Inflammatory macrophage treated with lipopolysaccharide for 4 hours (primary cell): ENCODE results near the gene DAP.
"Not testable (repeated sequence)": the region's sequence is repeated elsewhere in the genome, so short reads cannot be mapped to it uniquely, and the experiment has no call there.

Source experiments
- DNase-seq: peaks from one replicate; pipeline ENCODE4 v3.0.0-alpha.2; 2020

Gene DAP, protein sequence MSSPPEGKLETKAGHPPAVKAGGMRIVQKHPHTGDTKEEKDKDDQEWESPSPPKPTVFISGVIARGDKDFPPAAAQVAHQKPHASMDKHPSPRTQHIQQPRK

DNA sequence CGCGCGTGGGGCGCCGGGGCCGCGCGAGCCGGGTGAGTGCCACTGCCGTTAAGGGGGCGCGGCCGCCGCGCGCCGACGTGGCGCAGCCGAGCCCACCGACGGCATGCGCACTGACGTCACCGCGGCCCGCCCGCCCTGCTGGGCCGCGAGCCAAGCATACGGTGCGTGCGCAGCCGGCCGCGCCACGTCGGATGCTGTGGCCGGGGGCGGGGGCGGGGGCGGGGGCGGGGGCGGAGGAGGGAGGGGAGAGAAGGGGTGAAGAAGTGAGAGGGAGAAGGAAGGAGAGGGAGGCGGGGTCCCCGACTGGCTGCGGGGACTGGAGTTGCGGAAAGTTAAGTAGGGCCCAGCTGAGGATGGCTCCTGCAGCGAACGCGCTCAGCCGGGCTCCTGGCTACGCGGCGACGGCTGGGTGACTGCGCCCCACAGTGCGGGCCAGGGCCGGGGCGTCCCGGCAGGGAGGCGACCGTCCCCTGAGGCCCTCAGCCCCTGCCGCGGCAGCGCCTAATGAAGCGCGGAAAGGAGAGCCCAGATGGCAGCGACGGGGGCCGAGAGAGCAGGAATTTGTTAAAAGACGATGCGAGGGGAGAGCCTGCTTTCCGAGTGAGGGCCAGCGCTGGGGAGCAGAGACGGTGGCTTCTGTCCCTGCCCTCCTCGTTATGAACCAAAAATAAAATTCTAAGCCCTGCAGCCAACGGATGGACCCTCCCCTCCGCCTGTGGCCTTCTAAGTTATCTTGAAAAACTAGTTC, at the start of gene DAP:
TSS of gene DAP (minus strand) at position 50 of the 748 bp plus-strand sequence. CDS start 166 bp downstream, outside the sequence.
- DNase-seq: peak; percentile 89

DNA sequence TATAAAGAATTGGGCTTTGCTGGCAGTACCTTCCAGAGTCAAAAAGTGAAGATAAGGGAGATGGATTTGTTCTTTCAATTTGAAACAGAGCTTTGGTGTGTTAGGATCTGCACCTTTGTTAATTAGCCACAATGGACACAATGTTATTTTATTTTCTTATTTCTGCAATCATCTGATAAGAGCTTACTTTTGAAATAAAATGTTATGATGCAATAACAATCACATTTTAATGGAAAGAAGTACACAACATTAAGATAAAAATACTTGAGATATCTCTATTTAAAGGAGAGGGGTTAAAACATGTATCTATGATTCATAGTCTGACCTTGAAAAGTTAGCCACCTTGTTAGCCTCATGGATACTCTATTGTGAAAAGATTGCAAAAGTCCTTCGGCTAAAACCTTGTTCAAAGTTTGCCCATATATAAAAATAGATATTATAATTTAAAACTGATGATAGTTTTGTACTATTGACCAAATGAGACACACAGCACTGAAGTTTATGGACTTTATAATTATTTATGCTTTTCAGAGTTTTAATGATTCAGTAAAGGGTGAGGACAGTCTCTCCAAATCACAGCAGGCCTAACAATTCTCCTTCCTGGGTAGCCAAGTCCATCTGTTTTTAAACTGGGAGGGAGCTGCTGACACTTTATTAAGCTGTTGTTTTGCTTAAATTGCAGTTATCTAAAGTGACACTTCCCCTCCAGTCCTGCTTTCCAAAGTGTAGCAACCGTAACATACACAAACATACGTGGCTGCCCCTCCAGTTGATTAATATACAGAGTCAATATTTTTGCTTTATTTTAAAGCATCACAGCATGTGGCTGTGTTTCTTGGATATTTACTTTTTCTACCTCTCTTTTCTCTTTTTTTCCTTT, 47.6 kb upstream of the DAP start:
- peak; percentile 21 for DNase-seq

DNA sequence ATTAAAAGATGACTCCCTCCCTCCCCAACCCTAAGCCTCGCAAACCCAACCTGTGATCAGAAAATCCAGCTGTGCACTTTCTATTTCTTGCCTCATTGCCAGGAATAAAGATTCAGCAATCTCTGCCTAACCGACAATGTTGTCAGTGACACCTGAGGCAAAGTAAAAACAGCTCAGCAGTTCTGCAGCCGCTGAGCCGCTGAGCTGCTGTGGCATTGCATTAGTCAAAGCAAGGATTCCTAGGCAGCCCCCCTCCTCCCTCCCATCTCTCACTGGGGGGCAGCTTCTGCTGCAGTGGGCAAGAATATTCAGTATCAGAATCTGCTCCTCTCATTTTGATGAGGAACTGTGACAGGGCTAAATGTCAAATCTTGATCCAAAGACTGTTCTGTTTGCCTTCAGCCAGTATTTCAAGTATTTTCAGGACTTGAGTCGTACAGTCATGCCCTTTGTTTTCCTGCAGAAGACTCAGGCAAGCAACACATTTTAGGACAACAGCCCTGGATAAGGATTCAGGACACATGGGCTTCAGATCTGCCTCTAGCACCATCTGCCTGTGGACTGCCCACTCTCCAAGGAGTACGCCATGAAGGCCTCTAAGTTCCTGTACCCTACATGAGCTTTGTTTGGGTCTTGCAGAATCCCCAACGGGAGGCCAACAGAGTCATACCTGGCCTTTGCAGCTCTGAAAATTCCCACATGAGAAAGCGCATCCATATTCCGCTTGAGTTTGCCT, 41.1 kb upstream of the DAP start:
- DNase-seq: no peak

DNA sequence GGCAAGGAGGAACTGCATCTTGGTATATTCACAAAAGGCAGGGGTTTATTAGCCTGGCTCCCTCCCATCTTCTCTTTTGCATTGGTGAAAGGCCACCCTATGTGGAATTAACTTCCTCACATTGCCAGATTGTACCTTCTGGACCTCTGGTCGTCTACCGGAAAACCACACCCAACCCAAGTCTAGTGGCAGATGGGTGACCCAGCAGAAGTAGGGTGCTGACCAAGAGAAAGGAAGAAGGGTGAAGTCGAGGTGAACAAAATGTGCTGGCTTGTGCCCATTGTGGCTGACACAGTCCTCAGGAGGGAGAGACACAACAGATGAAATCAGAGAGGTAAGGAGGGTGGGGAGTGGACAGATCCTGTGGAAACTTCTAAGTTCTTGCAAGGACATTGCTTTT, 39.8 kb upstream of the DAP start:
- DNase-seq: no peak

DNA sequence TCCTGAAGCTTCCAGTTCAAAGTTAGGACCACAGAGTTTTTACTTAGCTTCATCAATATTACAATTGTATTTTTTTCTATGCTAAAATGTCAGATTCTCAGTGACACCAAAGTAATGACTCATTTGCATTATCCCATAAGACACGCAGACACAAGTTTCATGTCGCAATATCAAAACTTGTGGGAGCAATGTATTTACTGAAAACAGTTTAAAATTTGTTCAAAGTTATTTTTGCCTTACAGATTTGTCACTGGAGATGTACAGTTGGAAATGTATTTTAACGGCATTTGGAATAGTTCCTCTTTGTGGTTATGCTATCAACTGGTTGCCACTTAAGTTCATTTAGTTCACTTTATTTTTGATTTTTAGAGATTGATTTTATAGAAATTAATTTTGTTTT, 36.2 kb upstream of the DAP start:
- DNase-seq: peak; percentile 80

DNA sequence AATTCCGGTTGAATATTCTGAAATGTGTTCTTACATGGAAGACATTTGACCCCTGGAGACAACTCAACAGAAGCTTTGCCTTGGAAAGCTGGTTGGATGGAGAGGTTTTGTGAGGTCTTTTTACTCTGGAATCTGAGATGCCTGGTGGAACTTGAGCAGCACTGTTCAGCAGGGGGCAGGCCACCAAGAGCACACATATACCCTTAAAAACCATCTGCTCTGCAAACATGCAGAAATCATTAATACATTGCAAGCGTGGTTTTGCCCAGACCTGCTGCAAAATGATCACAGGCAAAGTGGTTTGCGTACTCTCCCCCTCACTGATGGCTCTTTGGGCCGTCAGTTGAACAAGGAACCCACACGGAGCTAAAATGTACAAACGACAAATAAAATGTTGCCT, 32.8 kb upstream of the DAP start:
- no peak for DNase-seq

DNA sequence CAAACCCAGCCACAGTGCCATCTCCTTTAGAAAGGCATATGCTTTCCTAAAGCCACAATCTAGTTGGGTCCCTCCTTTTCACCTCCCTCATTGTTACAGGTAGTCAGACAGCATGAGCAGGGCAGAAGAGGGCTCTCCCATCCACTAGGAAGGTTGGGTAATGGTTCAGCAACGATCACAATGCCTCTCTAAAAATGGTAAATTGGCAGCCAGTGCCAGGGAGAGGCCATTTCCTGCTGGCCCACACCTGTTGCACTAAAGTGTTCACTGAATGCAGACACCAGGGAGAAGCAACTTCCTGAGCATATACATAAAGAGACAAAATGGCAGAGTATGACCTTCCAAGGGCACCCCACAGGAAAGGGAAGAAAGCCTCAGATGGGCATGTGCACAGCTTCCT, 31.3 kb upstream of the DAP start:
- DNase-seq: no peak

DNA sequence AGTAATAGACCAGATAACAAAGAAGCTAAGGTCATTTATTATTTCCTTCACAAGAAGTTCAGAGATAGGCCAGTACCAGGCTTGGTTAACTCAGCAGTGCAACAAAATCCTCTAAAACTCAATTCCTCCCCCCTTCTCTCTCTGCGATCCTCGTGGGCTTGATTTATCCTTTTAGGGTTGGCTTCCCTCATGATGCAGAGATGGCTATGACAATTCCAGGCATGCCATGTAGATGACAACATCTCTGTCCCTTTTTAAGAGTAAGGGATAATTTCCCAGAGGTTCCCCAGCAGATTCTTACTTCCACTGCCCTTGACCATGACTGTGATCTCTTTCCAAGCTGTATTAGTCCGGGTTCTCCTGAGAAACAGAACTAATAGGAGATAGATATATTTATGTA, 28.7 kb upstream of the DAP start:
- DNase-seq: no peak

DNA sequence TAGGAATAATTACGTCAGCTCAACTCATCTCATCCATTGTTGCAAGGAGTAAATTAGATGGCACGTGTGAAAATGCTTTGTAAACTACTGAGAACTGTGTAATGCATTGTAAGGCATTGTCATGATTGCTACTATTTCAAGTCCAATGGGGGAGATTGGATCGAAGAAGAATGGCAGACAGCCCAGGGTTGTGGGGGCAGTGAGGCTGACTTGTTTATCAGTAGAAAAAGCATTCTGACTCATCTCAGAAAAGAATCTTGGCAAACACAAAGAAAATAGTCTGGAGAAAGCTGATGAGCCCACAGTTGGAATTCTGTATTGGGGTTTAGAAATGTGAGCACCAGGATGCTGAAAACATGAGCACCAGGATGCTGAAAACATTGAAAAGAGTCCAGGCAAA, 28.0 kb upstream of the DAP start:
- no peak for DNase-seq

DNA sequence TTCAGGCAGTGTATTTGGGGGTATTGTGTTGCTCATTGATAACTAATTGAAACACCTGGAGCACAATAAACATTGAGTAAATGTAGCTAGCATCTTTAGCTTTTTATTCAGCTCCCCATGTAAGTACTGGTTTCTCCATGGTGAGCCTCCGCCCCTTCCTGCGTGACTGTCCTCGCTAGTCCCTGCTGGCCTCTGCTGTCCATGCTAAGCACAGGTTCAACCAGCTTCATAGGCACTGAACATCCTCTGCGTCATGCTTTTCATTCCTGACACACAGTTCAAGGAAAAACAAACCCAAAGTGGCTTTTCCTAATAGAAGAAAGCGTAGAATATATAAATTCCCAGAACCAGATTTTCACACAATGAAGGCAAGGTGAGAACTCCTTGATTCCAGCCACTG, 27.3 kb upstream of the DAP start:
- DNase-seq: no peak

DNA sequence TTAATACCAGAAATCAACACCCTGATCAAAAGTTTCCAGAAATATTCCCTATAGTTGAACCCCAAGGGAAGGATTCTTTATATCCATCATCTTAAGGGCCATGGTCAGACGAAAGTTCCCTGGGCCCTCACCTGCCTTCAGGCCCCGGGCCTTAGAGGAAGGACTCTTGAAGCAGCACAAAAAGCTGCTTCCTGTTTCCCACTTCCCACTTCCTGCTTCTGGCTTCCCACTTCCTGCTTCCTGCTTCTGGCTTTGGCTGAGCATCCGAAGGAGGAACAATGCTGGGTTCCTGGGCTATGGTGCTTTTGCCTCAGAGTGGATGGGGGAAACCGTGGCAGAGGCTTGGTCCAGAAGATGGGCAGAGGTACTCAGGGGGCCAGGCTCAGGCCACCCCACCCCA, 25.8 kb upstream of the DAP start:
- DNase-seq: no peak

DNA sequence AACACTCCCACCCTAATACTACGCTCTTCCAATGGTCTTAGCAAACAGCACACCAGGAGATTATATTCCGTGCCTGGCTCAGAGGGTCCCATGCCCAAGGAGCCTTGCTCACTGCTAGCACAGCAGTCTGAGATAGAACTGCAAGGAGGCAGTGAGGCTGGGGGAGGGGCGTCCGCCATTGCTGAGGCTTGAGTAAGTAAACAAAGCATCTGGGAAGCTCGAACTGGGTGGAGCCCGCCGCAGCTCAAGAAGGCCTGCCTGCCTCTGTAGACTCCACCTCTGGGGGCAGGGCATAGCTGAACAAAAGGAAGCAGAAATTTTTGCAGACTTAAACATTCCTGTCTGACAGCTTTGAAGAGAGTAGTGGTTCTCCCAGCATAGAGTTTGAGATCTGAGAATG, 19.2 kb upstream of the DAP start:
- not testable (repeated sequence) for DNase-seq

DNA sequence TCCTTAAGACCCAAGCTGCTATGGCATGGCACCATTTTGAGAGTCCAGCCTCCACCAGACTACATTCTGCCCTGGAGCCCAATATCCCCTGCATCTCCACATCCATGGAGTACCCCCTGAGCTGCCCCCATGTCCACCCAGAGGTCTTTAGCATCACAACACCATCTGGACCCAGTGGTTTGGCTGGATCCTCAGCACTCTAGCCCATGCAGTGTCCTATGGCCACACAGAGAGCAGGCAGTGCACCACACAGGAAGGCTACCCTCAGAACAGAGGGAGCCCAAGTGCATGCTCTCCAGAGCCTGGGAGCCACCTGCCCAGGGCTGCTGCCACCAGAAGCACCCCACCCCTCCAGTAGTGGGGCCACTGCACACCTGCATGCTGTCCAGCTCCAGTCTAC, 18.6 kb upstream of the DAP start:
- DNase-seq: no peak

DNA sequence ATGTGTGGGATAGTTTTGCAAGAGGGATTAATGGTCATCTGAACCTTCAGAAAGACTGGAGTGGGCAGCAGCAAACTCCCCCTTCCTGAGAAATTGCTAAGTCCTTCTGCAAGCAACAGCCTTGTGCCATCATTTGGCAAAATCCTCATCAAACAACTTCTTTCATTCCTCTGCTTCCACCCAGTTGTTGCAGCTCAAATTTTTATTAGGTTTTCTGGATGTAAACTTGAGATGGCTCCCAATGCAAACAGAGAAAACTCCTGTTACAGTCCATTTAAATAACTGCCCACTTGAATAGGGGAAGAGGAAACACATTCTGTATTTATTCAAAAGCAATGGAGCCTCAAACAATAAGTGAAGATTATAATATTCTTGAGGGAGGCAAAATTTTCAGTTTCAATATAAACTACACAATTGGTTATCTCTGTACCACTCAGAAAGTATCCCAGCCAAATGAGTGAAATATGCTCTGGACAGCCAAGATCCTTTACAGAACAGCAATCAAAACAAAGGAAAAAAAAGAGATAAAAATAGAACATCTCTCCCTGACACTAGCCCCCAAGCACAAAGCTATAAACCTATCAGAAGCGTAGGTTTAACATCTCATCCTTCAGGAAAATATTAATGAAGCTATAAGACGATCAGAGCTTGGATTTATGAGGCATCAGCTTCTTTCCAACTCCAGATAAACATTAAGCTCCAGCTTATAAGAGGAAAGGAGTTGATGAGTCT, 17.3 kb upstream of the DAP start:
- DNase-seq: no peak

DNA sequence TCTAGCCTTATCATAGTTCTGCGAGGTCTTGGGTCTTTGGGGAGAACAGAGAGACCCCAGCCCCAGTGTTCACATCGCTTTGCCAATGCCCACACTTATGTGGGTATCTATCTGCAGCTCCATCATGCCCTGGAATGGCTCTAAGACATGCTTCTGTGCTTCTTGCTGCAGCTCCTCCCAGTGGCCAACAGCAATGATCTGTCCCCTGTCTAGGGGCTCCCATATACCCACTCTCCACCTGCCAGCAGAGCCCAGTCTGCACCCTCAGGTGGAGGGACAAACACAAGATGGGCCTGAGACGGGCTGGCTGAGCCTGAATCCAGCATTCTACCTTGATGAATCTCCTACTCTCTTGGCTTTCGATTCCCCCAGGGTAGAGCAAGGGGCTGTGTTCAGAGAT, 14.6 kb upstream of the DAP start:
- no peak for DNase-seq

DNA sequence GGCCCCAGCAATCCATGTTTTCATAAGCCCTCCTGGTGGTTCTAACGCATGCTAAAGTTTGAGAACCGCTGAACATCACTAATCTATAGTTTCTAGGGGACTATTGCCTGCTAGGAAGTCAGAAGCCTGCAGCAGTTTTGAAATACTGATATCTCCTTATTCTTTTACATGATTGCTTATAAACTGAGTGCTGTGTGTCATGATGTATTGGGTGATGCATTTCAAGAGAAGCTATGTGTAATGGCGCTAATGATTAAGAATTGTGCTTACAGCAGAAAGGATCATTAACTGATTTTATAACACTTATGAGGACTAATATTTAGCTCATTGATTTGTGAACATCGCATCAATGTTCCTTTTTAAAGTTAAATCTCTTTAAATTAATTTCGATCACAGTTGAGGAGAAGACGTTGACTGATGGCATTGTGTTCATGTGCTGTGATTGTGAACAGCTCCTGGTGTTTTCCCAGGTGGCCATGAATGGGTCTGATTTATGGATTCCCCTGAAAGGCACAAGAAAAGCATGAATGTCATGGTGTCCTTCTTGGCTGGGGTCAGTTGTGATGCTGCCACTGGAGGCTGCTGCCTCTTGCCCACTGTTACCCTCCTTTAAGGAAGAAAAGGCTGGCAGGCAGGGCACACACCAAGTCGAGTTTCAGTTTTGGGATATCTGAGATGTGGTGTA, 12.0 kb upstream of the DAP start:
- DNase-seq: no peak

DNA sequence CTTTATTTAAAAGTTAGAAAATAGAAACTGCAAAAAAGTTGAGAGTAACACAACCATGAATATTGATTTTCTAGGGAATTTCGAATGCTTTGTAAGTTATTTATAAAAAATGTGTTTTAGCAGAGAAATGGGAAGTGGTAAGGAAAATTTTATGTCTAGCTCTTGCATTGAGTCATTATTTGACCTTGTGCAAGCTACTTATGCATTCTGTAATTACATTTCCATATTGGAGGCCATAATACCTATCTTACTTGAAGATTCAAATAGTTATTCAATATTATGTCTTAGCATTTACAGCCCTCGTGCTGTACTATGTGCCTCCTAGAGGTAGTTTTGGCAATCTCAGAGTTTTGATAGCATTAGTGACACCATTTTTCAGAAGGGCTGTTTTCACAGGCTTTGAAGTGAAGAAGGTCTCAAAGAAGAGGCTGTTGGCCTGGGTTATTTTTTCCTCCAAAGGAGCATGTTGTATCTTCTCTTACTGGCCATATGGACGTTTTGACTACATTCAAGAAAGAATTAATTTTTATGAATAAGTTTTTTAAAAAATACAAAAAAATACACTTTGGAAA, 7.4 kb upstream of the DAP start:
- DNase-seq: peak; percentile 67

DNA sequence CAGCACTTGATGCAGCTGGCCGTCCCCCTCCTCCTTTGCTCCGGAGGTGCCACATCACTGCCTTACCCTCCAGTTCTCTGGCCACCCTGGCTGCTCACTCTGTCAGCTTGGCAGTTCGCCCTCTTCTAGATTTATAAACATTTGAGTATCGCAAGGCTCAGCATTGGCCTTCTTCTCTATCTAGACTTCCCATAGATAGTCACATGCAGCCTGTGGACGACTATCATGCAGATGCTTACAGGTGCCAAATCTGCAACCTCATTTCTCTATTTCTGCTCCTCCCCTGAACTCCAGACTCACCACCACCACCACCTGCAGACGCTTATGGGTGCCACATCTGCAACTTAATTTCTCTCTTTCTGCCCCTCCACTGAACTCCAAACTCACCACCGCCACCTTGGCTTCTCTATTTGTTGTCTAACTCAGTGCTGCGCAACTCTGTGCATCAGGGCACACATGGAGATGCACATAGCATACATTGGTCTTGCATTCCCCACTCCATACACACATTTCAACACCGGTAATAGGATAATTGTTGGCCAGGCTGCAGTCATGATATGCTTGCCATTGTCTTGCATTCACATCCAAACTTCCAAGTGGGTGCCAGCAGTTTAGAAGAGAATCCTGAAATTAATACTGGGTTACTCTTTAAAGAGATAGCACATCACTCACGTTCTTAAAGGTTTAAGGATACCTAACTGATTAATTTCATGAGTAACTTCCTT, 1.9 kb upstream of the DAP start:
- no peak for DNase-seq

DNA sequence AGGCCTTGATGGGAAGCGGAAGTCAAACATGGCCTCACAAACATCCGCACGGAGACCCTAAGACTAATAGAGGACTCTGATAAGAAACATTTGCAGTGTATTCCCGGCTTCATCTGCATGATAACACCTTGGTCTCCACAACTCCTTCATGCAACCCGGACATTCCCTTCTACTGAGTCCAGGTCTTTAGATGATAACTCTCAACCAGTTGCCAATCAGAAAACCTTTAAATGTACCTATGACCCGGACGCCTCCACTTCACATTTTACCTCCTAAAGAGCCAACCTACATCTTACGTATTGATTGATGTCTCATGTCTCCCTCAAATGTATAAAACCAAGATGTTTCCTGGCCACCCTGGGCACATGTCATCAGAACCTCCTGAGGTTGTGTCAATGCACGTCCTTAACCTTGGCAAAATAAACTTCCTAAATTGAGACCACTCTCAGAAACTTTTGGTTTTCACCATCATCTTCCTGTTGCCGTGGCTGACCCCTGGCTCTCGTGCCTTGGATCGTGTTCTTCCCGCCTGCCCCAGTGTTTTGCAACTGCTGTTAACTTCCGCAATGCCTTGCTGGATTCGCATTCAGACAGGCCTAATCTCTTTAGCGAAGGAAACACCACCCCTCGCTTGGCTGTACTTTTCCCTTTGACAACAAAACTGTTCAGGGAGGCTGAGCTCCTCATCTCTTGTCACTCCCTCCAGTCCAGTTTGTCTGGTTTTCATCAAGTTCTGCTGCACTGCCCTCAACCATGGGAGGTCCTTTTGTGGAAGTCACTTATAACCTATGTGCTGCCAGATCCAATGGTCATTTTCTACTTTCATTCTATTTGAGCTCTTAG, 1.1 kb upstream of the DAP start:
- peak; percentile 84 for DNase-seq

DNA sequence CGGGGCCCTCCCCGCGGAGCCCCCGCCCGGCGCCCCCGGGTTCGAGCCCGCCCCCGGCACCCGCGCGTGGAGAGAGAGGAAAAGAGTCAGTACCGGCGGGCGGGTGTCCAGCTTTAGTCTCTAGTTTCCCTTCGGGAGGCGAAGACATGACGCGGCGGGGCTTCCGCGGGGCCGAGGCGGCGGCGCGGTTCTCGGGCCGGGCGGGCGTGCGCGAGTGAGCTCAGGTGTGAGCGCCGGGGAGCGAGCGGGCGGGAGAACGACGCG, 181 bp downstream of the DAP start:
- no peak for DNase-seq
